HCT116 (cell line): Measurements from ENCODE around the gene CRIM1. TPM values are rescaled to one million over a fixed set of nuclear protein-coding genes. Genes with fewer than 3 reads are reported as not detected.

Experiments used
- ATAC-seq: fragments of 200-7000 bp; cut with Tn5 transposase; 2 replicates; pipeline ENCODE4 v1.9.1; 2020; ENCODE audit warnings: mild to moderate bottlenecking, moderate library complexity
- BruUV-seq: library from RNA; stranded (reverse); fragments of 400-500 nt; replicated peaks from 2 replicates; lab custom pipeline; 2021; lab: Mats Ljungman, UMichigan
- CTCF ChIA-PET: fragments of 300-600 bp; sonication (Branson Sonifier 250); formaldehyde crosslinking; loops from one replicate; lab custom pipeline; 2021; ENCODE audit warnings: antibody characterized with exemption; lab: Charles Lee
- POLR2A ChIA-PET: fragments of 300-600, 350-600 bp; sonication (Branson Sonifier 250); formaldehyde crosslinking; loops from one replicate; lab custom pipeline; 2021; ENCODE audit warnings: antibody characterized with exemption; lab: Charles Lee
- RAD21 ChIA-PET, 2 experiments: fragments of 300-600 bp; sonication (Branson Sonifier 250); formaldehyde crosslinking; loops; one replicate each; lab custom pipeline; 2023; ENCODE audit warnings: low total read pairs in 2 of 2; ENCODE audit not compliant: uncharacterized antibody in 2 of 2, unreplicated experiment in 2 of 2, low non-redundant PET in 1 of 2; lab: Charles Lee
- DNase-seq: peaks from one replicate; pipeline ENCODE4 v3.0.0-alpha.2; 2010; ENCODE audit warnings: low read depth, low spot score
- H2AFZ ChIP-seq: fragments of 200-600 bp; shearing (Covaris generic), sonication (generic); 2 replicates; pipeline ENCODE4 v1.6.1; 2017; ENCODE audit warnings: low read depth, mixed run types, mixed read lengths, antibody characterized with exemption, low read length; ENCODE audit not compliant: poor library complexity, severe bottlenecking
- H3K27ac ChIP-seq: 2 replicates; pipeline ENCODE4 v1.5.1; 2012; ENCODE audit warnings: low read depth, low read length
- H3K27me3 ChIP-seq: fragments of 200-600 bp; sonication (generic); 2 replicates; pipeline ENCODE4 v1.6.1; 2016; ENCODE audit warnings: mixed run types, low read length, mixed read lengths; ENCODE audit not compliant: insufficient read depth
- H3K36me3 ChIP-seq, 2 experiments: fragments of 200-500 bp in 1 of 2; fragments of 200-600 bp in 1 of 2; sonication (Bioruptor generic) in 1 of 2; sonication (generic) in 1 of 2; 2 replicates each; pipeline versions ENCODE4 v1.5.1 to v1.6.1; 2014 to 2016; ENCODE audit warnings: low read length in 2 of 2, inconsistent platforms in 1 of 2, mixed read lengths in 1 of 2, mixed run types in 1 of 2; ENCODE audit not compliant: insufficient read depth in 2 of 2, control insufficient read depth in 1 of 2
- H3K4me1 ChIP-seq, 2 experiments: fragments of 200-600 bp in 1 of 2; sonication (generic) in 1 of 2; 2 replicates each; pipeline versions ENCODE4 v1.5.1 to v1.6.1; 2012 to 2017; ENCODE audit warnings: low read length in 2 of 2, inconsistent platforms in 1 of 2, mild to moderate bottlenecking in 1 of 2, mixed read lengths in 1 of 2, mixed run types in 1 of 2, moderate library complexity in 1 of 2; ENCODE audit not compliant: insufficient read depth in 2 of 2, control insufficient read depth in 1 of 2
- H3K4me2 ChIP-seq: fragments of 200-600 bp; sonication (generic); 2 replicates; pipeline ENCODE4 v1.6.1; 2017; ENCODE audit warnings: mixed run types, low read length, mixed read lengths
- H3K4me3 ChIP-seq, 2 experiments: fragments of 200-600 bp in 1 of 2; sonication (generic) in 1 of 2; replicated peaks in 1 of 2; 2 replicates each; pipeline ENCODE4 v1.5.1; 2011 to 2016; ENCODE audit warnings: low read length in 2 of 2, control low read depth in 1 of 2, low read depth in 1 of 2, mild to moderate bottlenecking in 1 of 2, mixed read lengths in 1 of 2, mixed run types in 1 of 2
- H3K79me2 ChIP-seq: fragments of 200-600 bp; sonication (generic); 2 replicates; pipeline ENCODE4 v1.6.1; 2017; ENCODE audit warnings: mild to moderate bottlenecking, mixed run types, low read length, moderate library complexity, mixed read lengths; ENCODE audit not compliant: insufficient read depth
- H3K9ac ChIP-seq: fragments of 200-600 bp; sonication (generic); 2 replicates; pipeline ENCODE4 v1.6.1; 2016; ENCODE audit warnings: low read length, mixed read lengths
- H3K9me2 ChIP-seq: fragments of 200-600 bp; sonication (generic), shearing (Covaris generic); 2 replicates; pipeline ENCODE4 v1.6.1; 2017; ENCODE audit warnings: mixed run types, mild to moderate bottlenecking, moderate library complexity; ENCODE audit not compliant: insufficient read depth
- H3K9me3 ChIP-seq, 2 experiments: fragments of 200-500 bp in 1 of 2; fragments of 200-600 bp in 1 of 2; sonication (Bioruptor generic) in 1 of 2; sonication (generic) in 1 of 2; 2 replicates each; pipeline ENCODE4 v1.6.1; 2014 to 2017; ENCODE audit warnings: low read length in 2 of 2, mixed read lengths in 2 of 2, inconsistent platforms in 1 of 2, low read depth in 1 of 2, mild to moderate bottlenecking in 1 of 2, mixed run types in 1 of 2, moderate library complexity in 1 of 2; ENCODE audit not compliant: control insufficient read depth in 1 of 2, insufficient read depth in 1 of 2
- H4K20me1 ChIP-seq: fragments of 200-600 bp; sonication (generic), shearing (Covaris generic); 2 replicates; pipeline ENCODE4 v1.6.1; 2017; ENCODE audit warnings: mixed run types, mild to moderate bottlenecking, moderate library complexity; ENCODE audit not compliant: insufficient read depth
- CBX3 ChIP-seq: IDR thresholded peaks from 2 replicates; pipeline ENCODE4 v1.6.1; 2012; ENCODE audit warnings: low read depth
- ELF1 ChIP-seq: IDR thresholded peaks from 2 replicates; pipeline ENCODE4 v1.6.1; 2012; ENCODE audit warnings: low read depth, borderline replicate concordance
- EZH2 ChIP-seq: fragments of 200-600 bp; sonication (generic); IDR thresholded peaks from 2 replicates; pipeline ENCODE4 v1.6.1; 2017; ENCODE audit warnings: antibody characterized with exemption, mixed run types
- EZH2phosphoT487 ChIP-seq: fragments of 200-600 bp; IDR thresholded peaks from 2 replicates; pipeline ENCODE4 v1.6.1; 2018; ENCODE audit warnings: antibody characterized with exemption, borderline replicate concordance
- JUND ChIP-seq: IDR thresholded peaks from 2 replicates; pipeline ENCODE4 v1.6.1; 2012
- POLR2AphosphoS5 ChIP-seq: IDR thresholded peaks from 2 replicates; pipeline ENCODE4 v1.6.1; 2011; ENCODE audit warnings: mild to moderate bottlenecking, low read depth, low read length, moderate library complexity
- RAD21 ChIP-seq: IDR thresholded peaks from 2 replicates; pipeline ENCODE4 v1.6.1; 2012; ENCODE audit warnings: low read depth, mild to moderate bottlenecking
- SIN3A ChIP-seq: IDR thresholded peaks from 2 replicates; pipeline ENCODE4 v1.6.1; 2012; ENCODE audit warnings: low read depth
- SP1 ChIP-seq: IDR thresholded peaks from 2 replicates; pipeline ENCODE4 v1.6.1; 2012; ENCODE audit warnings: low read depth
- TCF7L2 ChIP-seq: IDR thresholded peaks from 2 replicates; pipeline ENCODE4 v1.7.0; 2011; ENCODE audit warnings: borderline replicate concordance, inconsistent platforms; ENCODE audit not compliant: insufficient read depth, insufficient read length; ENCODE audit errors: extremely low read depth
- YY1 ChIP-seq: IDR thresholded peaks from 2 replicates; pipeline ENCODE4 v1.6.1; 2011; ENCODE audit warnings: low read length, low read depth, moderate library complexity, mild to moderate bottlenecking; ENCODE audit not compliant: insufficient replicate concordance; ENCODE audit errors: extremely low read depth
- ZNF274 ChIP-seq: fragments of 200-500 bp; sonication (Bioruptor generic); IDR thresholded peaks from 2 replicates; pipeline ENCODE4 v1.6.1; 2014; ENCODE audit warnings: mild to moderate bottlenecking, low read depth, low read length, inconsistent platforms
- intact Hi-C: fragments of 100-400 bp; cut with micrococcal nuclease; formaldehyde crosslinking; loops from 2 replicates; pipeline ENCODE4 v1.10.0; 2022
- total RNA-seq: library from RNA; stranded (reverse); gene quantifications from one replicate; pipeline ENCODE4 v1.2.1, GENCODE V29; 2021; ENCODE audit not compliant: unreplicated experiment
- TF ChIP-seq, protein P1 (sequence below): IDR thresholded peaks from 2 replicates; pipeline ENCODE4 v1.6.1; 2011; ENCODE audit warnings: mild to moderate bottlenecking, low read length, moderate library complexity; ENCODE audit not compliant: insufficient replicate concordance; ENCODE audit errors: extremely low read depth
- TF ChIP-seq, protein P2 (sequence below): IDR thresholded peaks from 2 replicates; pipeline ENCODE4 v1.6.1; 2012; ENCODE audit warnings: low read depth
- TF ChIP-seq, protein P3 (sequence below): IDR thresholded peaks from 2 replicates; pipeline ENCODE4 v1.6.1; 2012
- TF ChIP-seq, protein P4 (sequence below), 3 experiments: fragments of 200-600 bp in 1 of 3; sonication (generic) in 1 of 3; IDR thresholded peaks in 2 of 3; conservative IDR thresholded peaks in 1 of 3; 2 replicates each; pipeline ENCODE4 v1.5.1; 2012 to 2017; ENCODE audit warnings: low read depth in 2 of 3, low read length in 2 of 3, antibody characterized with exemption in 1 of 3, borderline replicate concordance in 1 of 3, control low read depth in 1 of 3, mild to moderate bottlenecking in 1 of 3, mixed read lengths in 1 of 3, mixed run types in 1 of 3, moderate library complexity in 1 of 3; ENCODE audit not compliant: insufficient read depth in 1 of 3

Gene CRIM1
- total RNA-seq, 1 experiment from 2014 or later: 27.2 TPM

DNA sequence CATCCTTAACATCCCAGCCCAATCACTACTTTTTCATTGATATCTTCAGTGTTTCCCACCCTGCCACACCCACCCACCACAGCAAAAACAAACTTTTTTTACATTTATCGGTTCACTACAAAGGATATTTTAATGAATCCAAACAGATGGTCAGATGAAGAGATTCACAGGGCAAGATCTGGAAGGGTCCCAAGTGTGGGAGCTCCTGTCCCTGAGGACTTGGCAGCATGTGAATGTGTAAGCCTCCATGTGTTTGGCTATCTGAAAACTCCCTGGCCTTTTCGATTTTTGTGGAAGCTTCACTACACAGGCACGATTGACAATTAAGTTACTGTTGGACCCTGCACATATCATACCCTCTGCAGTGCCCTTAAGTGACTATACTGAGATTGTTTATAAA, 48.1 kb upstream of the CRIM1 start:
- Histone ChIP-seq H3K4me2 (no peak overlapping the region), H3K9me2 (no peaks in the 10 kb centered on the region), H4K20me1 (no peaks in the 10 kb centered on the region), H3K4me3 (no peak overlapping the region), H3K27ac (no peak overlapping the region), H3K27me3 (no peaks in the 10 kb centered on the region), H3K36me3 (no peaks in the 10 kb centered on the region), H3K9me3 (no peaks in the 10 kb centered on the region), H3K79me2 (no peaks in the 10 kb centered on the region)
- ATAC-seq: no peak
- ChIA-PET RAD21 (no interaction called here), CTCF (no interaction called here)
- BruUV-seq: no TSS peak
- TF ChIP-seq POLR2AphosphoS5 (no peak), JUND (no peak), ELF1 (no peak), RAD21 (no peak), TCF7L2 (no peak), CBX3 (no peak), SP1 (no peak), YY1 (no peak), SIN3A (no peak), EZH2 (no peak), ZNF274 (no peak), EZH2phosphoT487 (no peak)
- TF ChIP-seq, protein P1, sequence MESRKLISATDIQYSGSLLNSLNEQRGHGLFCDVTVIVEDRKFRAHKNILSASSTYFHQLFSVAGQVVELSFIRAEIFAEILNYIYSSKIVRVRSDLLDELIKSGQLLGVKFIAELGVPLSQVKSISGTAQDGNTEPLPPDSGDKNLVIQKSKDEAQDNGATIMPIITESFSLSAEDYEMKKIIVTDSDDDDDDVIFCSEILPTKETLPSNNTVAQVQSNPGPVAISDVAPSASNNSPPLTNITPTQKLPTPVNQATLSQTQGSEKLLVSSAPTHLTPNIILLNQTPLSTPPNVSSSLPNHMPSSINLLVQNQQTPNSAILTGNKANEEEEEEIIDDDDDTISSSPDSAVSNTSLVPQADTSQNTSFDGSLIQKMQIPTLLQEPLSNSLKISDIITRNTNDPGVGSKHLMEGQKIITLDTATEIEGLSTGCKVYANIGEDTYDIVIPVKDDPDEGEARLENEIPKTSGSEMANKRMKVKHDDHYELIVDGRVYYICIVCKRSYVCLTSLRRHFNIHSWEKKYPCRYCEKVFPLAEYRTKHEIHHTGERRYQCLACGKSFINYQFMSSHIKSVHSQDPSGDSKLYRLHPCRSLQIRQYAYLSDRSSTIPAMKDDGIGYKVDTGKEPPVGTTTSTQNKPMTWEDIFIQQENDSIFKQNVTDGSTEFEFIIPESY: no peak
- TF ChIP-seq, protein P2, sequence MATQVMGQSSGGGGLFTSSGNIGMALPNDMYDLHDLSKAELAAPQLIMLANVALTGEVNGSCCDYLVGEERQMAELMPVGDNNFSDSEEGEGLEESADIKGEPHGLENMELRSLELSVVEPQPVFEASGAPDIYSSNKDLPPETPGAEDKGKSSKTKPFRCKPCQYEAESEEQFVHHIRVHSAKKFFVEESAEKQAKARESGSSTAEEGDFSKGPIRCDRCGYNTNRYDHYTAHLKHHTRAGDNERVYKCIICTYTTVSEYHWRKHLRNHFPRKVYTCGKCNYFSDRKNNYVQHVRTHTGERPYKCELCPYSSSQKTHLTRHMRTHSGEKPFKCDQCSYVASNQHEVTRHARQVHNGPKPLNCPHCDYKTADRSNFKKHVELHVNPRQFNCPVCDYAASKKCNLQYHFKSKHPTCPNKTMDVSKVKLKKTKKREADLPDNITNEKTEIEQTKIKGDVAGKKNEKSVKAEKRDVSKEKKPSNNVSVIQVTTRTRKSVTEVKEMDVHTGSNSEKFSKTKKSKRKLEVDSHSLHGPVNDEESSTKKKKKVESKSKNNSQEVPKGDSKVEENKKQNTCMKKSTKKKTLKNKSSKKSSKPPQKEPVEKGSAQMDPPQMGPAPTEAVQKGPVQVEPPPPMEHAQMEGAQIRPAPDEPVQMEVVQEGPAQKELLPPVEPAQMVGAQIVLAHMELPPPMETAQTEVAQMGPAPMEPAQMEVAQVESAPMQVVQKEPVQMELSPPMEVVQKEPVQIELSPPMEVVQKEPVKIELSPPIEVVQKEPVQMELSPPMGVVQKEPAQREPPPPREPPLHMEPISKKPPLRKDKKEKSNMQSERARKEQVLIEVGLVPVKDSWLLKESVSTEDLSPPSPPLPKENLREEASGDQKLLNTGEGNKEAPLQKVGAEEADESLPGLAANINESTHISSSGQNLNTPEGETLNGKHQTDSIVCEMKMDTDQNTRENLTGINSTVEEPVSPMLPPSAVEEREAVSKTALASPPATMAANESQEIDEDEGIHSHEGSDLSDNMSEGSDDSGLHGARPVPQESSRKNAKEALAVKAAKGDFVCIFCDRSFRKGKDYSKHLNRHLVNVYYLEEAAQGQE: no peak
- TF ChIP-seq, protein P3, sequence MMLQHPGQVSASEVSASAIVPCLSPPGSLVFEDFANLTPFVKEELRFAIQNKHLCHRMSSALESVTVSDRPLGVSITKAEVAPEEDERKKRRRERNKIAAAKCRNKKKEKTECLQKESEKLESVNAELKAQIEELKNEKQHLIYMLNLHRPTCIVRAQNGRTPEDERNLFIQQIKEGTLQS: no peak
- TF ChIP-seq, protein P4, sequence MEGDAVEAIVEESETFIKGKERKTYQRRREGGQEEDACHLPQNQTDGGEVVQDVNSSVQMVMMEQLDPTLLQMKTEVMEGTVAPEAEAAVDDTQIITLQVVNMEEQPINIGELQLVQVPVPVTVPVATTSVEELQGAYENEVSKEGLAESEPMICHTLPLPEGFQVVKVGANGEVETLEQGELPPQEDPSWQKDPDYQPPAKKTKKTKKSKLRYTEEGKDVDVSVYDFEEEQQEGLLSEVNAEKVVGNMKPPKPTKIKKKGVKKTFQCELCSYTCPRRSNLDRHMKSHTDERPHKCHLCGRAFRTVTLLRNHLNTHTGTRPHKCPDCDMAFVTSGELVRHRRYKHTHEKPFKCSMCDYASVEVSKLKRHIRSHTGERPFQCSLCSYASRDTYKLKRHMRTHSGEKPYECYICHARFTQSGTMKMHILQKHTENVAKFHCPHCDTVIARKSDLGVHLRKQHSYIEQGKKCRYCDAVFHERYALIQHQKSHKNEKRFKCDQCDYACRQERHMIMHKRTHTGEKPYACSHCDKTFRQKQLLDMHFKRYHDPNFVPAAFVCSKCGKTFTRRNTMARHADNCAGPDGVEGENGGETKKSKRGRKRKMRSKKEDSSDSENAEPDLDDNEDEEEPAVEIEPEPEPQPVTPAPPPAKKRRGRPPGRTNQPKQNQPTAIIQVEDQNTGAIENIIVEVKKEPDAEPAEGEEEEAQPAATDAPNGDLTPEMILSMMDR (IDR thresholded peaks at IDR 0.05 in 2 of 3, conservative IDR thresholded peaks at IDR 0.05 in 1 of 3; ENCODE audit: borderline replicate concordance in 1 of 3, insufficient read depth in 1 of 3, low read depth in 2 of 3, low read length in 2 of 3): no peak
- TF ChIP-seq, all 23 proteins: peak for 0
- POLR2A ChIA-PET: no interaction called here
- Histone ChIP-seq H2AFZ (no peak overlapping the region), H3K9ac (no peak overlapping the region), H3K4me1 (no peaks in the 10 kb centered on the region)
- DNase-seq: no peak
- intact Hi-C loops: no loop called here
